HepG2 (cell line): ENCODE data around the gene PRKAR1A. TPM values are rescaled to one million over a fixed set of nuclear protein-coding genes. Genes with fewer than 3 reads are reported as not detected.

Experiments
- AGO2 ChIP-seq: fragments of 200-400 bp; formaldehyde crosslinking; optimal IDR thresholded peaks from 2 replicates; pipeline ENCODE3; 2017; ENCODE audit warnings: mild to moderate bottlenecking, low read depth, low read length, moderate library complexity
- EED ChIP-seq: sonication (generic); formaldehyde crosslinking; IDR thresholded peaks from 2 replicates; pipeline ENCODE4 v1.5.0; 2020; ENCODE audit warnings: mild to moderate bottlenecking, missing genetic modification reagents
- ERF ChIP-seq: IDR thresholded peaks from 2 replicates; pipeline ENCODE4 v1.6.1; 2018; ENCODE audit warnings: missing biosample characterization, missing genetic modification reagents
- NCOR1 ChIP-seq: fragments of 200-600 bp; sonication (generic); IDR thresholded peaks from 2 replicates; pipeline ENCODE4 v1.7.0; 2017; ENCODE audit warnings: antibody characterized with exemption, low read length, borderline replicate concordance
- TCF7L2 ChIP-seq: IDR thresholded peaks from 2 replicates; pipeline ENCODE4 v1.6.1; 2011; ENCODE audit warnings: mild to moderate bottlenecking, low read depth, low read length, moderate library complexity
- ZNF33B ChIP-seq: sonication (generic); formaldehyde crosslinking; IDR thresholded peaks from 2 replicates; pipeline ENCODE4 v1.5.1; 2020; ENCODE audit warnings: mild to moderate bottlenecking, missing genetic modification reagents
- ZNF34 ChIP-seq: sonication (generic); formaldehyde crosslinking; IDR thresholded peaks from 2 replicates; pipeline ENCODE4 v1.4.0; 2020; ENCODE audit warnings: mild to moderate bottlenecking, missing genetic modification reagents, borderline replicate concordance
- polyA plus RNA-seq, 8 experiments: library from polyadenylated mRNA; depleted of rRNA in 3 of 8; stranded (reverse) in 7 of 8; unstranded in 1 of 8; fragments of >200 nt; fragmentation: Illumina TruSeq in 4 of 8; extraction: Trizol in 4 of 8; gene quantifications; 2 replicates each; pipeline versions ENCODE4 v1.2.1 to v1.2.3, GENCODE V29; 2011 to 2016; ENCODE audit warnings: low read depth in 4 of 8, missing spikeins in 1 of 8, mixed read lengths in 1 of 8; ENCODE audit not compliant: insufficient read depth in 1 of 8
- total RNA-seq, 5 experiments: library from RNA; depleted of rRNA; stranded (reverse); fragments of >200 nt; fragmentation: Illumina TruSeq; extraction: Trizol; gene quantifications; 2 replicates each; pipeline ENCODE4 v1.2.3, GENCODE V29; 2016; ENCODE audit warnings: low read depth in 1 of 5
- TF ChIP-seq, protein P1 (sequence below): sonication (generic); formaldehyde crosslinking; conservative IDR thresholded peaks from 2 replicates; pipeline ENCODE4 v1.4.0; 2020; ENCODE audit warnings: missing genetic modification reagents
- TF ChIP-seq, protein P2 (sequence below): sonication (generic); formaldehyde crosslinking; IDR thresholded peaks from 2 replicates; pipeline ENCODE4 v1.5.1; 2020; ENCODE audit warnings: missing genetic modification reagents, mild to moderate bottlenecking, borderline replicate concordance

PRKAR1A gene
- total and polyA plus RNA-seq, 2 of the 13 experiments (the other 11 are each of a cell fraction or from before 2014, with no cell fraction given) = 265 to 266 TPM

DNA sequence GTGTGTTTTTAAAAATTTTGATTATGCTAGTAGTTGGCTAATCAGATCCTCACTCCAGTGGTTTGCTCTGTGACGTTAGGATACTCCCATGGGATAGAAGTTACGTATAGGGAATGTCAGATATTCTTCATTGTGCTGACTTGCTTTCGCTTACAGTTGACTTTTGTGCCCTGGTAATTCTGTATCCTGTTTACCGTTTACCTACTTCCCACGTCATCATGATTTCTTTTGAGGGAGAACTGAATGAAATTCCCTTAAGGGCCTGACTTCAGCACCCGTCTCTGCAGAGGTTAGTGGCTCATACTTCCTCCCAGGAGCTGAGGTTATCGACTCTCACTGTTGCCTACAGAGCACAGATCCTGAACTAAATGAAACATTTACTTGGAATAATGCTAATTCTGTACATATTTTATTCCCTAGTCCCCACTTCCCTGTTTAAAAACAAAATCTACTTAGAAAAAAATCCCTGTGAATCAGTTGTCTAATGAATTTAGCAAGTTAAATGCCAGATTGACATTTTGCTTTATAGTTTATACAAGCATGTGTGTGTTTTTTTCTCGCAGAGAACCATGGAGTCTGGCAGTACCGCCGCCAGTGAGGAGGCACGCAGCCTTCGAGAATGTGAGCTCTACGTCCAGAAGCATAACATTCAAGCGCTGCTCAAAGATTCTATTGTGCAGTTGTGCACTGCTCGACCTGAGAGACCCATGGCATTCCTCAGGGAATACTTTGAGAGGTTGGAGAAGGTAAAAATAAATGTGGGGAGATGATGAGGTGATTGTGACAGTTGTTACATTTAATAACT, 2.8 kb downstream of the PRKAR1A start (continued):
- TF ChIP-seq ZNF34 (CRISPR knock-in tag) (no peak), NCOR1 (no peak), TCF7L2 (no peak), EED (CRISPR knock-in tag) (no peak), ERF (CRISPR knock-in tag) (0 out of 2 replicates have a peak, but pooled peaks have one; percentile 29), ZNF33B (CRISPR knock-in tag) (no peak), AGO2 (no peak)
- TF ChIP-seq, protein P1, sequence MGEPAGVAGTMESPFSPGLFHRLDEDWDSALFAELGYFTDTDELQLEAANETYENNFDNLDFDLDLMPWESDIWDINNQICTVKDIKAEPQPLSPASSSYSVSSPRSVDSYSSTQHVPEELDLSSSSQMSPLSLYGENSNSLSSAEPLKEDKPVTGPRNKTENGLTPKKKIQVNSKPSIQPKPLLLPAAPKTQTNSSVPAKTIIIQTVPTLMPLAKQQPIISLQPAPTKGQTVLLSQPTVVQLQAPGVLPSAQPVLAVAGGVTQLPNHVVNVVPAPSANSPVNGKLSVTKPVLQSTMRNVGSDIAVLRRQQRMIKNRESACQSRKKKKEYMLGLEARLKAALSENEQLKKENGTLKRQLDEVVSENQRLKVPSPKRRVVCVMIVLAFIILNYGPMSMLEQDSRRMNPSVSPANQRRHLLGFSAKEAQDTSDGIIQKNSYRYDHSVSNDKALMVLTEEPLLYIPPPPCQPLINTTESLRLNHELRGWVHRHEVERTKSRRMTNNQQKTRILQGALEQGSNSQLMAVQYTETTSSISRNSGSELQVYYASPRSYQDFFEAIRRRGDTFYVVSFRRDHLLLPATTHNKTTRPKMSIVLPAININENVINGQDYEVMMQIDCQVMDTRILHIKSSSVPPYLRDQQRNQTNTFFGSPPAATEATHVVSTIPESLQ (CRISPR knock-in tag) = no peak
- TF ChIP-seq, protein P2, sequence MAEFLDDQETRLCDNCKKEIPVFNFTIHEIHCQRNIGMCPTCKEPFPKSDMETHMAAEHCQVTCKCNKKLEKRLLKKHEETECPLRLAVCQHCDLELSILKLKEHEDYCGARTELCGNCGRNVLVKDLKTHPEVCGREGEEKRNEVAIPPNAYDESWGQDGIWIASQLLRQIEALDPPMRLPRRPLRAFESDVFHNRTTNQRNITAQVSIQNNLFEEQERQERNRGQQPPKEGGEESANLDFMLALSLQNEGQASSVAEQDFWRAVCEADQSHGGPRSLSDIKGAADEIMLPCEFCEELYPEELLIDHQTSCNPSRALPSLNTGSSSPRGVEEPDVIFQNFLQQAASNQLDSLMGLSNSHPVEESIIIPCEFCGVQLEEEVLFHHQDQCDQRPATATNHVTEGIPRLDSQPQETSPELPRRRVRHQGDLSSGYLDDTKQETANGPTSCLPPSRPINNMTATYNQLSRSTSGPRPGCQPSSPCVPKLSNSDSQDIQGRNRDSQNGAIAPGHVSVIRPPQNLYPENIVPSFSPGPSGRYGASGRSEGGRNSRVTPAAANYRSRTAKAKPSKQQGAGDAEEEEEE (CRISPR knock-in tag) = no peak
